Activated naive CD8-positive, alpha-beta T cell treated with anti-CD3 and anti-CD28 coated beads, Interleukin-2, amount 50 U/mL, for 24 hours (primary cell): Measurements from ENCODE around the gene LONRF3.

Experiments
- ATAC-seq: fragments of 150-1000 bp; cut with Tn5 transposase; one replicate; pipeline ENCODE4 v1.10.0; 2021
- DNase-seq: peaks from one replicate; pipeline ENCODE4 v3.0.0; 2021
- H3K27ac Mint-ChIP-seq: one replicate; pipeline ENCODE4 v1.8.0; 2021; ENCODE audit warnings: mild to moderate bottlenecking, mixed read lengths
- H3K27me3 Mint-ChIP-seq: one replicate; pipeline ENCODE4 v1.8.0; 2021; ENCODE audit warnings: mixed read lengths
- H3K36me3 Mint-ChIP-seq: one replicate; pipeline ENCODE4 v1.8.0; 2021; ENCODE audit warnings: low read depth, mixed read lengths
- H3K4me1 Mint-ChIP-seq: one replicate; pipeline ENCODE4 v1.8.0; 2021; ENCODE audit warnings: mixed read lengths
- H3K4me3 Mint-ChIP-seq: one replicate; pipeline ENCODE4 v1.8.0; 2021; ENCODE audit warnings: mild to moderate bottlenecking, moderate library complexity, mixed read lengths
- H3K9me3 Mint-ChIP-seq: one replicate; pipeline ENCODE4 v1.8.0; 2021; ENCODE audit warnings: mixed read lengths

Gene LONRF3

GRCh38 chrX:118974088-118974907 lies at the start of gene LONRF3:
LONRF3 (plus strand) TSS chrX:118974618; CDS start chrX:118974781, 163 bp downstream.
- Mint-ChIP-seq H3K9me3 (no peaks in the 10 kb centered on the region), H3K4me3 (peak within 1 kb of the TSS; percentile 93), H3K27ac (peak within 1 kb of the TSS; percentile 95), H3K4me1 (peaks cover 21% of the 10 kb centered on the region), H3K27me3 (peaks cover 16% of the 10 kb centered on the region), H3K36me3 (no peaks in the 10 kb centered on the region)
- ATAC-seq (peak; percentile 21), DNase-seq (peak; percentile 55)

- Mint-ChIP-seq H3K4me3 (no peak overlapping the region), H3K4me1 (no peaks in the 10 kb centered on the region), H3K27me3 (no peaks in the 10 kb centered on the region), H3K27ac (no peak overlapping the region), H3K36me3 (no peaks in the 10 kb centered on the region), H3K9me3 (no peaks in the 10 kb centered on the region)
- DNase-seq = no peak
- no peak for ATAC-seq
Measured at GRCh38 chrX:118928151-118928550, 46.3 kb upstream of the LONRF3 start.

- peaks cover 3% of the 10 kb centered on the region for H3K27me3 Mint-ChIP-seq
- DNase-seq (no peak), ATAC-seq (no peak)
- H3K9me3 Mint-ChIP-seq = no peaks in the 10 kb centered on the region
- H3K27ac Mint-ChIP-seq = no peak overlapping the region
- no peaks in the 10 kb centered on the region for H3K4me1 Mint-ChIP-seq
- no peaks in the 10 kb centered on the region for H3K36me3 Mint-ChIP-seq
- no peak overlapping the region for H3K4me3 Mint-ChIP-seq
Measured at GRCh38 chrX:118935352-118935751, 39.1 kb upstream of the LONRF3 start.

GRCh38 chrX:118941147-118941546 lies 33.3 kb upstream of the LONRF3 start:
- DNase-seq (no peak), ATAC-seq (no peak)
- no peak overlapping the region for H3K27ac Mint-ChIP-seq
- no peaks in the 10 kb centered on the region for H3K9me3 Mint-ChIP-seq
- H3K4me3 Mint-ChIP-seq = no peak overlapping the region
- H3K4me1 Mint-ChIP-seq = no peaks in the 10 kb centered on the region
- H3K27me3 Mint-ChIP-seq = peaks cover 3% of the 10 kb centered on the region
- H3K36me3 Mint-ChIP-seq = no peaks in the 10 kb centered on the region

- H3K36me3 Mint-ChIP-seq = no peaks in the 10 kb centered on the region
- no peaks in the 10 kb centered on the region for H3K4me1 Mint-ChIP-seq
- H3K27ac Mint-ChIP-seq = no peak overlapping the region
- ATAC-seq = no peak
- H3K9me3 Mint-ChIP-seq = no peaks in the 10 kb centered on the region
- no peak overlapping the region for H3K4me3 Mint-ChIP-seq
- H3K27me3 Mint-ChIP-seq = no peaks in the 10 kb centered on the region
- no peak for DNase-seq
Measured at GRCh38 chrX:118943102-118943501, 31.3 kb upstream of the LONRF3 start.

GRCh38 chrX:118945921-118946320 lies 28.5 kb upstream of the LONRF3 start:
- Mint-ChIP-seq H3K27me3 (no peaks in the 10 kb centered on the region), H3K9me3 (no peaks in the 10 kb centered on the region), H3K4me3 (no peak overlapping the region), H3K36me3 (no peaks in the 10 kb centered on the region), H3K27ac (no peak overlapping the region), H3K4me1 (no peaks in the 10 kb centered on the region)
- DNase-seq (no peak), ATAC-seq (no peak)

GRCh38 chrX:118948270-118948669 lies 26.1 kb upstream of the LONRF3 start:
- Mint-ChIP-seq H3K27me3 (peaks cover 2% of the 10 kb centered on the region), H3K27ac (no peak overlapping the region), H3K9me3 (no peaks in the 10 kb centered on the region), H3K4me1 (no peaks in the 10 kb centered on the region), H3K4me3 (no peak overlapping the region), H3K36me3 (no peaks in the 10 kb centered on the region)
- no peak for ATAC-seq
- DNase-seq = no peak

GRCh38 chrX:118961866-118962560 lies 12.4 kb upstream of the LONRF3 start:
- Mint-ChIP-seq H3K9me3 (no peaks in the 10 kb centered on the region), H3K27me3 (no peaks in the 10 kb centered on the region), H3K36me3 (no peaks in the 10 kb centered on the region), H3K27ac (peak overlapping the region; percentile 37), H3K4me3 (no peak overlapping the region), H3K4me1 (peaks cover 9% of the 10 kb centered on the region)
- no peak for DNase-seq
- ATAC-seq = peak; percentile 60

- ATAC-seq (peak; percentile 68), DNase-seq (no peak)
- H3K4me1 Mint-ChIP-seq = peaks cover 9% of the 10 kb centered on the region
- H3K9me3 Mint-ChIP-seq = no peaks in the 10 kb centered on the region
- H3K4me3 Mint-ChIP-seq = no peak overlapping the region
- no peaks in the 10 kb centered on the region for H3K36me3 Mint-ChIP-seq
- no peaks in the 10 kb centered on the region for H3K27me3 Mint-ChIP-seq
- no peak overlapping the region for H3K27ac Mint-ChIP-seq
Measured at GRCh38 chrX:118963159-118963558, 11.3 kb upstream of the LONRF3 start.

GRCh38 chrX:118964252-118964651 lies 10.2 kb upstream of the LONRF3 start:
- Mint-ChIP-seq H3K4me3 (no peak overlapping the region), H3K36me3 (no peaks in the 10 kb centered on the region), H3K27ac (no peak overlapping the region), H3K27me3 (no peaks in the 10 kb centered on the region), H3K4me1 (peaks cover 9% of the 10 kb centered on the region), H3K9me3 (no peaks in the 10 kb centered on the region)
- ATAC-seq = no peak
- no peak for DNase-seq

- H3K36me3 Mint-ChIP-seq = no peaks in the 10 kb centered on the region
- H3K27ac Mint-ChIP-seq = no peak overlapping the region
- no peaks in the 10 kb centered on the region for H3K9me3 Mint-ChIP-seq
- no peak overlapping the region for H3K4me3 Mint-ChIP-seq
- ATAC-seq (no peak), DNase-seq (no peak)
- H3K27me3 Mint-ChIP-seq = peaks cover 4% of the 10 kb centered on the region
- H3K4me1 Mint-ChIP-seq = peaks cover 9% of the 10 kb centered on the region
Measured at GRCh38 chrX:118965395-118965794, 9.0 kb upstream of the LONRF3 start.

GRCh38 chrX:118968031-118968430 lies 6.4 kb upstream of the LONRF3 start:
- Mint-ChIP-seq H3K27ac (no peak overlapping the region), H3K36me3 (no peaks in the 10 kb centered on the region), H3K4me3 (no peak overlapping the region), H3K9me3 (no peaks in the 10 kb centered on the region), H3K4me1 (no peaks in the 10 kb centered on the region), H3K27me3 (peaks cover 11% of the 10 kb centered on the region)
- no peak for DNase-seq
- no peak for ATAC-seq

- DNase-seq (no peak), ATAC-seq (no peak)
- Mint-ChIP-seq H3K36me3 (no peaks in the 10 kb centered on the region), H3K4me1 (peaks cover 13% of the 10 kb centered on the region), H3K27me3 (peaks cover 16% of the 10 kb centered on the region), H3K27ac (no peak overlapping the region), H3K9me3 (no peaks in the 10 kb centered on the region), H3K4me3 (no peak overlapping the region)
Measured at GRCh38 chrX:118971552-118971951, 2.9 kb upstream of the LONRF3 start.

- Mint-ChIP-seq H3K4me1 (peaks cover 21% of the 10 kb centered on the region), H3K27me3 (peaks cover 16% of the 10 kb centered on the region), H3K36me3 (no peaks in the 10 kb centered on the region), H3K27ac (no peak overlapping the region), H3K4me3 (no peak overlapping the region), H3K9me3 (no peaks in the 10 kb centered on the region)
- ATAC-seq (no peak), DNase-seq (no peak)
Measured at GRCh38 chrX:118973389-118974087, 880 bp upstream of the LONRF3 start.
